ENCODE measurements around the gene CLCF1.
A peak's percentile ranks its signal among the peaks of the same experiment; 100 is the strongest.

The CLCF1 gene

GRCh38 chr11:67355794-67356386, 17.5 kb downstream of the CLCF1 start:
- no peak for DNase-seq

DNA sequence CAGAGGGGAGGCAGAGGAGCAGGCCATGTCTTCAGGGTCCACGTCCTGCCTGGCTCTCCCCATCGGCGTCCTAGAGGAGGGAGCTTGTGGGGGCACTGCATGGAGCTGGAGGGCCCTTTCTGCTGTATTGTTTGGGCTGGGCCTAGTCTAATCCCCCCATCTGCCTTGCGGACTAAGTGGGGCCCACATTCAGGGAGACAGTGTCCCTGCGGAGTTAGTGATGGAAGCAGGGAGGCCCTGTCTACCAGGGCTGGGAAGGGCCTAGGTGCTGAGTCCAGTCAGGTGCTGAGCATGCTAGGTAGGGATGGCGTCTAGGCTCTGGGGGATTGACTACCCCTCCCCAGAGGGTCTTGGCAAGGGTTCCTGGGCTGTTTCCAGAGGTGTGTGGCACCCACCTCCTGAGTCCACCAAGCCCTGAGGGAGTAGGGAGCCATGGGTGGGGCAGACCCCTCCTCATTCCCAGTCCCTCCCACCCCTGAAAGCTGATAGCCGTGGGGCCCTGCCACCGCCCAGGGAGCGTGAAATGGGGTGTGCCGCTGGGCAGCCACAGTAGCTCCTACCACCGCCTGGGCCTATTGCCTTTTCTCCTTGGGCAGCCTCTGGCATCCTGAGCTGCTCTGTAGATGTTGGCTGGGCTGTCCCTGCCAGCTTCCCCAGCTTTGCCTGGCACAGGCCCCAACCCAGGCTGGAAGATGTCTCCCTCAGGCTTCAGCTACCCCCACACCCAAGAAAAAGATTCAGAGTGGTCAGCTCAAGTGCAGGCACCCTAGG, 18.2 kb downstream of the CLCF1 start:
- no peak for DNase-seq

DNA sequence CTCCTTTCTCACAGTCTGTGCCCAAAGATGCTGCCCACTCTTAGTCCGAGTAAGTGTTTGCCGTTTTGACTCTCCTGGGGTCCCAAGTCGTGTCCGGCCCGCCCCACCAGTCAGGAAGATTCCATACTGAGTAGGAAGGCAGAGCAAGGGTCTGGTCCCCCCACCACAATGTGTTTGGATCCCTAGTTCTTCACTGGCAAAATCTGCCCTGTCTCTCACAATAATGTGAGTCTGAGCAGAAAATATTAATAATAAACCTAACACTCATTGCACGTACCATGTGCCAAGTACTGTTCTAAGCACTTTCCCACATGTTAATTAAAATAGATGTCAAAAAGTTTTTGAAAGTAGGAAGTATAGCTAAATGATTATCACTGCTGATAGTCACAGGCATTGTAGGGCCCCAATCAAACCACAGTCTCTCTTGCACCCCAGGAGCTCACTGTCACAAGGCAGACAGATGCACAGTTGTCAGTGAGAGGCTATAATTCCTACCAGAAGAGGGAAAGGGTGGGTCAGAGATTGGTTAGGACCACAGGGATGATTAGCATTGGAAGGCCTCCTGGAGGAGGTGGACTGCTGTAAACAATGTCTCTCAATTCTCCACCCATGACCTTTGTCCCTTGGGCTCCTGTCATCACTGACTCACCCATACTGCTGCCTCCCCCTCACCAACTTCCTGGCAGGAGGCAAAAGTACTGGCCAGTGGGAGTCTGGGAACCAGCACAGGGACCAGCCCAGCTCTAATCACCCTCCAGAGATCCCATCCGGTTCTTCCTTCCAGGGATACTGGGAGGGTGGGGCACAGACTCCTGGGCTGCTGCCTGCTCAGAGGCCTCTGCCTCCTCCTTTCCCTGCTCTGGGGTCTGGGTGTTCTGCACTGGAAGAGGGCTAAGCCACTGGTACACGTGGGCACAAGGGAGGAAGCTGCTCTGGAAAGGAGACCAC, 19.0 kb downstream of the CLCF1 start:
- peak; percentile 36 for DNase-seq

GRCh38 chr11:67353317-67354074, 19.9 kb downstream of the CLCF1 start, which contains the start of gene POLD4:
TSS of gene POLD4 (minus strand) at chr11:67353546. CDS start at chr11:67353399, 147 bp downstream.
- peak; percentile 96 for DNase-seq

DNA sequence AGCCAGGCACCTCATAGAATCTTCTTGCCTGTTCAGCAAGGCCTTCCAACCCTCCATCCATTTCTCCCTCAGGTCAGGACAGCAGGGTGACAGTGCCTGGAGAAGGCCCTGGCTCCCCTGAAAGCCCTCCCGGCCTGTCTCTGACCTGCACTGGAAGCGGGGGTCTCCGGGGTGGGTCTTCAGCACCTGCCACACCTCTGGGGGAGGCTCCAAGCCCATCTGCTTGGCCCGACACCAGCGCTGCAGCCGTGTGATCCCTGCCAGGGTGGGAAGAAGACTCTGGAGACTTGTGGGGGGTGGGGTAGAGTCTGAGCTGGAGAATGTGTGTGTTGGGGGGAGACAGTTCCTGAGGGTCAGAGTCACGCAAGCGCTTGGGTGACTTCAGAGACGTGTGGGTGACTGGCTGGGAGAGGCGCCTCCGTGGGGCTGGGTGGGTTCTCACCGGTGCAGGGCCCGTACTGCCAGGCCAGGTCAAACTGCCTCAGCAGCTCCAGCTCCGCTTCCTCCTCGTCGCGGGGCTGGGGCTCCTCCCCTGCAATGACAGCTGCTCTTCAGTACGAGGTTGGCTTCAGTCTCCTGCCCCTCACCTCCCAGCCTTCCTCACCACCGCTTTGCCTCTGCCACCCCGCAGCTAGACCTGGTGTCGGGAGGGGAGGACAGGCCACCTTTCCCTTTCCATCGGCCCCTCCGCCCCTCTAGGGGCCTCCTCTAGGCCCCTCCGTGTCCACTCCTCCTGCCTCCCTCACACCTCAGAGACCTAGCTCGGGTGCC, 20.7 kb downstream of the CLCF1 start:
- DNase-seq = peak; percentile 71

- peak; percentile 78 for DNase-seq
Observed at GRCh38 chr11:67351275-67352005, 22.0 kb downstream of the CLCF1 start.

- DNase-seq = no peak
Observed at GRCh38 chr11:67349928-67350465, 23.4 kb downstream of the CLCF1 start.

GRCh38 chr11:67349457-67349856, 23.9 kb downstream of the CLCF1 start:
- DNase-seq = no peak

GRCh38 chr11:67349036-67349435, 24.4 kb downstream of the CLCF1 start:
- no peak for DNase-seq

- no peak for DNase-seq
Observed at GRCh38 chr11:67347964-67348749, 25.2 kb downstream of the CLCF1 start.

- DNase-seq = peak; percentile 46
Observed at GRCh38 chr11:67345920-67346819, 27.2 kb downstream of the CLCF1 start.

GRCh38 chr11:67345247-67345919, 28.0 kb downstream of the CLCF1 start:
- no peak for DNase-seq

DNA sequence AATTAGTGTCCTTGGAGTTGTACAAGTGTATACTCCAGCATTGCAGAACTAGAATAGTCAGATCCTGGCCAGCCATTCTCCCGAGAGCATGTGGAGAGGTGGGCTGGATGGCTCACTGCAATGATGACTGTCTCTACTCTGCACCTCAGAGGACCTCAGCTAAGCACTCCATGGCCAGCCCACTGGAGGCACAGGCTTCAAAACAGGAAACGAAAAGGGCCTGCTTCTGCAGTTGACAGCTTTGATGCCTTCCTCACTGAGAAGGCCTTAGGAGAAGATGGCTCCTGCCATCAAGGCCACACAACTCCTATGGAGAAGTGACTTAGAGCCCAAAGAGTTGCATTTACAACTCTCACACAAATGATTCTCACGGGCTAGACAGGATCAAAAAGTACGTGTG, 29.1 kb downstream of the CLCF1 start:
- peak; percentile 20 for DNase-seq

GRCh38 chr11:67337257-67337656, 36.1 kb downstream of the CLCF1 start:
- no peak for DNase-seq

DNA sequence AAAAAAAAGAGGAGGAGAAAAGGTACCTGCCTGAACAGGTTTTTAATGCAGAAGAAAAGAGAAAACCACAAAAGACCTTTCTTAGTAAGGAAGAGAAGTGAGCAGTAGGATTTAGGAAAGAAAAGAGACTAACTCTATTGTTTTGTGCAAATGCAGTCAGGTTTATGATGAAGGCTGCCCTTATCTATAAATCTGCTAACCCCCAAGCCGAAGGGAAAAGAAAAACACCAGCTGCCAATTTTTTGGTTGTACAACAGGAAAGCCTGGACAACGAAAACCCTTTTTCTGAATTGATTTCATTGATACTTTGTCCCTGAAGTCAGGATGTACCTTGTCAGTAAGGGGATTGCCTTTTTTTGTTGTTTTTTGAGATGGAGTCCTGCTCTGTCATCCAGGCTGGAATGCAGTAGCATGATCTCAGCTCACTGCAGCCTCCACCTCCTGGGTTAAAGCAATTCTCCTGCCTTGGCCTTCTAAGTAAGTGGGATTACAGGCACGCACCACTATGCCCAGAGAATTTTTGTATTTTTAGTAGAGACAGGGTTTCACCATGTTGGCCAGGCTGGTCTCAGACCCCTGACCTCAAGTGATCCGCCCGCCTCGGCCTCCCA, 41.2 kb downstream of the CLCF1 start:
- DNase-seq = no peak

DNA sequence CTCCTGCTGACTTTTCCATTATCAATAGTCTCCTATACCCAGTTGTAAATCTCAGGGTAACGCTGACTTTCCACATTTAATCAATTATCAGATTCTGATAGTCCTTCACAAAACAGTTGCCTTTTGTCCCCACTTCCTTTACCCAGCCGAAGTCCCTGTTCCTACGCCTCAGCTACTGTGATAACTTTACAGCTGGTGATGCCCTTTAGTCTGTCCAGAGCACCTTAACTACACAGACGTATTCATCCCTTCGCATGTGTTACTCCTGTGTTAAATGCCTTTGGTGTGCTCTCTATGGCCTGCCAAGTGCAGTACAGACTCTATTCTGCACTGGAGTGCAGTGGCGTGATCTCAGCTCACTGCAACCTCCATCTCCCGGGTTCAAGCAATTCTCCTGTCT, 49.9 kb downstream of the CLCF1 start:
- no peak for DNase-seq

DNA sequence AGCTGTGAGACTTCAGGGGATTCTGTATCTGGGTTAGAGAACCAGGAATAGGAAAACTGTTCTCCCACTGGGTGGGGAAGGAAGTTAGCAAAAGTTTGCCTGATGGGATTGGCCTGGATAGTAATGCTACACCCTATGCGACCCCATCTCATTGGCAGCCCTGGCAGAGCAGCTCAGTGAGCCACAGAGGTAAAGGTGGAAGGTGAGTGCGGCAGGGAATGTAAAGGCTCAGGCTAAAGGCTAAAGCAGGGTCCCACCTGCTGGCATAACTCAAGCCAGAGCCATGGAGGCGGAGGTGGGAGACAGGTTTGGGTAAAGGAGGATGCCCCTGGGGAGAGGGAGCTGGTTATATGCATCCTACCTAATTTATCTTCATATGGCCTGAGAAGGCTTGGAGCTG, 51.3 kb downstream of the CLCF1 start:
- no peak for DNase-seq
